ENCODE measurements around the gene SHMT1.
"Not testable (repeated sequence)": the region's sequence is repeated elsewhere in the genome, so short reads cannot be mapped to it uniquely, and the experiment has no call there.

SHMT1 gene

GRCh38 chr17:18314731-18315561 is 48.4 kb downstream of the SHMT1 start, which contains the start of the genes SMCR8 and TOP3A:
Gene SMCR8, plus strand, starts transcription at chr17:18315293. Its CDS starts 497 bp downstream, at chr17:18315790.
Gene TOP3A, minus strand, starts transcription at chr17:18314994. Its CDS starts 216 bp downstream, at chr17:18314778.
- peak; percentile 95 to 99 (median 98) for DNase-seq

GRCh38 chr17:18314059-18314730 is 49.2 kb downstream of the SHMT1 start:
- intact Hi-C loops (cut with DNase I), result loop anchor here (5.0 to 10.0 kb wide), 3 partner anchors 59 to 227 kb away; partner anchors contain the start of genes ALKBH5, DRG2 and FLII
- DNase-seq, result peak in 6 of 42 donors; percentile 3 to 24 (median 16)

More at GRCh38 chr17:18314731-18315561, 48.4 kb downstream of the SHMT1 start, which contains the start of the genes SMCR8 and TOP3A:
- intact Hi-C loops (cut with DNase I), result loop anchor here (5.0 to 10.0 kb wide), 3 partner anchors 60 to 228 kb away; partner anchors contain the start of genes ALKBH5, DRG2 and FLII

GRCh38 chr17:18309202-18309601 is 54.1 kb downstream of the SHMT1 start:
- no peak for DNase-seq
- intact Hi-C loops (cut with DNase I), result no loop called here

GRCh38 chr17:18303206-18303605 is 60.1 kb downstream of the SHMT1 start:
- intact Hi-C loops (cut with DNase I); DNase-seq: not testable (repeated sequence)

- no peak for DNase-seq
- intact Hi-C loops (cut with DNase I), result no loop called here
Observed at GRCh38 chr17:18300725-18301480, 62.4 kb downstream of the SHMT1 start.

GRCh38 chr17:18298061-18298460 is 65.3 kb downstream of the SHMT1 start:
- intact Hi-C loops (cut with DNase I); DNase-seq: not testable (repeated sequence)

- no peak for DNase-seq
Observed at GRCh38 chr17:18291718-18292540, 71.4 kb downstream of the SHMT1 start.

GRCh38 chr17:18285296-18285695 is 78.1 kb downstream of the SHMT1 start:
- intact Hi-C loops (cut with DNase I), result no loop called here
- DNase-seq, result no peak

More at GRCh38 chr17:18291718-18292540, 71.4 kb downstream of the SHMT1 start:
- intact Hi-C loops (cut with DNase I), result no loop called here

GRCh38 chr17:18281788-18282187 is 81.6 kb downstream of the SHMT1 start:
- no peak for DNase-seq

GRCh38 chr17:18280766-18281371 is 82.5 kb downstream of the SHMT1 start:
- intact Hi-C loops (cut with DNase I), result no loop called here
- no peak for DNase-seq

More at GRCh38 chr17:18281788-18282187, 81.6 kb downstream of the SHMT1 start:
- intact Hi-C loops (cut with DNase I), result no loop called here

GRCh38 chr17:18280249-18280648 is 83.1 kb downstream of the SHMT1 start:
- intact Hi-C loops (cut with DNase I), result no loop called here
- DNase-seq, result no peak

GRCh38 chr17:18278867-18279266 is 84.5 kb downstream of the SHMT1 start:
- peak in 2 of 42 donors; percentile 20 to 21 for DNase-seq
- intact Hi-C loops (cut with DNase I), result no loop called here
